ENCODE measurements around the gene ICE2. TPM values are rescaled to one million over a fixed set of nuclear protein-coding genes. Genes with fewer than 3 reads are reported as not detected.

Gene ICE2
- total and polyA plus RNA-seq, 2 donors, result 18.7 to 123 TPM

Small RNA genes lying within 50 kb of the gene (small RNA-seq; reads per million reads assigned to genes)
- gene AC087385.3, result not detected

Other genes starting within 250 kb of the ICE2 start
- 906 TPM for gene ANXA2, start 81.2 kb downstream of the ICE2 start, total RNA-seq
- gene ANXA2, start 81.2 kb downstream of the ICE2 start, polyA plus RNA-seq, result 562 TPM

Measured in urinary bladder (tissue), 2 donors.